ENCODE measurements around the gene ADAM33. TPM values are rescaled to one million over a fixed set of nuclear protein-coding genes. Genes with fewer than 3 reads are reported as not detected.

Gene ADAM33
- total RNA-seq, 1 experiment from 2014 or later = not detected

GRCh38 chr20:3711484-3711941 lies 29.7 kb upstream of the ADAM33 start:
- Histone ChIP-seq H3K4me1 (ENCODE audit: control insufficient read depth in 1 of 2, insufficient read depth in 2 of 2, low read length in 2 of 2) (peaks cover 0 to 16% of the 10 kb centered on the region in 2 experiments; a peak in 3 of 4 replicates), H3K9ac (ENCODE audit: low read length) (no peak overlapping the region), H4K20me1 (ENCODE audit: insufficient read depth) (no peaks in the 10 kb centered on the region), H3K79me2 (ENCODE audit: insufficient read depth, low read length) (no peaks in the 10 kb centered on the region), H3K4me2 (ENCODE audit: low read length) (no peak overlapping the region), H3K36me3 (ENCODE audit: control insufficient read depth in 1 of 2, insufficient read depth in 2 of 2, low read length in 2 of 2) (no peaks in the 10 kb centered on the region), H3K27me3 (ENCODE audit: insufficient read depth, low read length) (no peaks in the 10 kb centered on the region), H3K4me3 (replicated peaks in 1 of 2; ENCODE audit: low read depth in 1 of 2, low read length in 2 of 2) (no peak overlapping the region), H2AFZ (ENCODE audit: low read depth, low read length, poor library complexity, severe bottlenecking) (no peak overlapping the region), H3K9me3 (ENCODE audit: control insufficient read depth in 1 of 2, insufficient read depth in 1 of 2, low read depth in 1 of 2, low read length in 2 of 2) (no peaks in the 10 kb centered on the region), H3K9me2 (ENCODE audit: insufficient read depth) (no peaks in the 10 kb centered on the region), H3K27ac (ENCODE audit: low read depth, low read length) (no peak overlapping the region)
- TF ChIP-seq POLR2A (IDR thresholded peaks at IDR 0.05; ENCODE audit: borderline replicate concordance, extremely low read depth, insufficient read depth, insufficient read length) (no peak), TCF7L2 (IDR thresholded peaks at IDR 0.05; ENCODE audit: borderline replicate concordance, extremely low read depth, insufficient read depth, insufficient read length) (no peak), ZFX (IDR thresholded peaks at IDR 0.05) (no peak), EGR1 (IDR thresholded peaks at IDR 0.05; ENCODE audit: low read depth) (no peak), EZH2 (IDR thresholded peaks at IDR 0.05) (no peak), ZBTB33 (IDR thresholded peaks at IDR 0.05; ENCODE audit: extremely low read depth, insufficient replicate concordance, low read length) (no peak), SP1 (IDR thresholded peaks at IDR 0.05; ENCODE audit: low read depth) (no peak), ELF1 (IDR thresholded peaks at IDR 0.05; ENCODE audit: borderline replicate concordance, low read depth) (no peak), YY1 (IDR thresholded peaks at IDR 0.05; ENCODE audit: extremely low read depth, insufficient replicate concordance, low read depth, low read length) (no peak), JUND (IDR thresholded peaks at IDR 0.05) (no peak), CEBPB (IDR thresholded peaks at IDR 0.05; ENCODE audit: low read depth) (no peak), EZH2phosphoT487 (IDR thresholded peaks at IDR 0.05; ENCODE audit: borderline replicate concordance) (no peak)
- TF ChIP-seq, protein P1, sequence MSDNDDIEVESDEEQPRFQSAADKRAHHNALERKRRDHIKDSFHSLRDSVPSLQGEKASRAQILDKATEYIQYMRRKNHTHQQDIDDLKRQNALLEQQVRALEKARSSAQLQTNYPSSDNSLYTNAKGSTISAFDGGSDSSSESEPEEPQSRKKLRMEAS (IDR thresholded peaks at IDR 0.05) = no peak
- no peak for DNase-seq (ENCODE audit: low read depth, low spot score)
- intact Hi-C loops (cut with micrococcal nuclease) = loop anchor here (1.0 kb wide), 1 partner anchor 35 kb away; no protein-coding TSS in a partner anchor
- BruUV-seq (replicated peaks) = no TSS peak
- RAD21 ChIA-PET (ENCODE audit: low non-redundant PET in 1 of 2, low total read pairs in 2 of 2, uncharacterized antibody in 2 of 2, unreplicated experiment in 2 of 2) = interaction anchor here (0.7 to 1.6 kb wide), 4 partner anchors 34 to 148 kb away, joined by 3 to 10 read pairs (median 6); no protein-coding TSS in a partner anchor
- POLR2A ChIA-PET = interaction anchor here (1.0 kb wide), 1 partner anchor 35 kb away, joined by 3 read pairs; no protein-coding TSS in a partner anchor
- no peak for ATAC-seq
- CTCF ChIA-PET = interaction anchor here (0.7 to 2.7 kb wide), 18 partner anchors 8 to 544 kb away, joined by 3 to 69 read pairs (median 6); partner anchors contain the start of genes ADISSP, CENPB and SPEF1

Data from HCT116 (cell line).